Inferior parietal cortex (tissue), 1 donor: ENCODE measurements around the gene KCTD10.
"Not testable (repeated sequence)": the region's sequence is repeated elsewhere in the genome, so short reads cannot be mapped to it uniquely, and the experiment has no call there.

Experiments used
- DNase-seq: peaks from one replicate; pipeline ENCODE4 v3.0.0-alpha.2; 2016; ENCODE audit errors: extremely low spot score

KCTD10 gene

DNA sequence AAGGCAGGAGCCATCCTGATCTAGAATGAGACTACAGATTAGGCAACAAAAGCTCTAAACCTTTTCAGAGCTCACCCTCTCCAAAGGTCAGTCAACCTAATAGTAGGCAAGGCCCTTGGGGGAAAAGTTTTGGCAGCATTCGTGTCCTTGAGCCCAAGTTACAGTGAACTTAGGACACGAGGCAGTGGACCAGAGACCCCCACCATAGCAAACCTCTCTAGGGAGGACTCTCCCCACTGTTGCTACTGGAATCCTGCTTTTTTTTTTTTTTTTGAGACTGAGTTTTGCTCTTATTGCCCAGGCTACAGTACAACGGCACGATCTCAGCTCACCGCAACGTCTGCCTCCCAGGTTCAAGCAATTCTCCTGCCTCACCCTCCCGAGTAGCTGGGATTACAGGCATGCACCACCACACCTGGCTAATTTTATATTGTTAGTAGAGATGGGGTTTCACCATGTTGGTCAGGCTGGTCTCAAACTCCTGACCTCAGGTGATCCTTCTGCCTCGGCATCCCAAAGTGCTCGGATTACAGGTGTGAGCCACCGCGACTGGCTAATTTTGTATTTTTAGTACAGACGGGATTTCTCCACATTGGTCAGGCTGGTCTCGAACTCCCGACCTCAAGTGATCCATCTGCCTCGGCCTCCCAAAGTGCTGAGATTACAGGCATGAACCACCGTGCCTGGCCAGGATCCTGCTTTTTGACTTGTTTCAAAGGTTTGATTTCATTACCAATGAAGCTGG is 3.4 kb downstream of the KCTD10 start:
- not testable (repeated sequence) for DNase-seq

- DNase-seq = no peak
Measured at GRCh38 chr12:109473006-109473405, 4.1 kb downstream of the KCTD10 start.

DNA sequence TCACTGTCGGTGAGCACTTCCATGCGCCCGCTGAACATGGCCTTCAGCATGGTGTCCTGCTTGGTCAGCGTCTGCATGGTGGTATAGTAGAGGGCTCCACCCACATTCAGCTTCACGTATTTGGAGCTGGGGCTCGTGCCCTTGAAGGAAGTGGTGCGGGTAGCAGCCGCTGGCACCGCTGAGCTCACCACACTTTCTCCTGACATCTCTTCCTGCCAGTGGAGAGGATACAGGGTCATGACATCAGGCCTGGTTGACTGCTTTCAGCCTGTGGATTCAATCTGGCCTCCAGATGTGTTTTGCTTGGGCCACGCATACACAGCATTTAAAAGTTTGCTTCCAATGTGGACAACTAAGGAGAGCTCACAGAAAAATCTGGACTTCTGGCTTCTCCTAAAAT is 7.6 kb downstream of the KCTD10 start:
- no peak for DNase-seq

- DNase-seq = no peak
Measured at GRCh38 chr12:109467978-109468676, 9.0 kb downstream of the KCTD10 start.

DNA sequence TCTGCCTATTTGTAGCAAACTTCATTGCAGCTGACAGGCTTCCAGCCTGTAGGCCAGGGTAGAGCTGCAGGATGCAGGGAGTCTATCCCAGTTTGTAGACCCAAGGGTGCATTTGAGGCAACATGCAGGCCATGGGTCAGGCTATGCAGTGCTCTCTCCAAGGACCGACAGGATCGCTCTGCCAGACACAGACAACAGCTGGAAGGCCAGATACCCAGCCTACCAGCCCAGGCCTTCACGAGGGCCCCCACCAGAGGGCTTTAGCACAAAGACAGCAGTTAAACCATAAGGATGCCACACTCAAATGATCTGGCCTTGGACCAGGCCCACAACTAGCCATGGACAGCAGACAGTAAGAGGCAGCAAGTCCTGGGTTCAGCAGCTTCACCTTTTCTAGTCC is 10.3 kb downstream of the KCTD10 start:
- DNase-seq = no peak

GRCh38 chr12:109466305-109466704 is 10.8 kb downstream of the KCTD10 start:
- DNase-seq = no peak

DNA sequence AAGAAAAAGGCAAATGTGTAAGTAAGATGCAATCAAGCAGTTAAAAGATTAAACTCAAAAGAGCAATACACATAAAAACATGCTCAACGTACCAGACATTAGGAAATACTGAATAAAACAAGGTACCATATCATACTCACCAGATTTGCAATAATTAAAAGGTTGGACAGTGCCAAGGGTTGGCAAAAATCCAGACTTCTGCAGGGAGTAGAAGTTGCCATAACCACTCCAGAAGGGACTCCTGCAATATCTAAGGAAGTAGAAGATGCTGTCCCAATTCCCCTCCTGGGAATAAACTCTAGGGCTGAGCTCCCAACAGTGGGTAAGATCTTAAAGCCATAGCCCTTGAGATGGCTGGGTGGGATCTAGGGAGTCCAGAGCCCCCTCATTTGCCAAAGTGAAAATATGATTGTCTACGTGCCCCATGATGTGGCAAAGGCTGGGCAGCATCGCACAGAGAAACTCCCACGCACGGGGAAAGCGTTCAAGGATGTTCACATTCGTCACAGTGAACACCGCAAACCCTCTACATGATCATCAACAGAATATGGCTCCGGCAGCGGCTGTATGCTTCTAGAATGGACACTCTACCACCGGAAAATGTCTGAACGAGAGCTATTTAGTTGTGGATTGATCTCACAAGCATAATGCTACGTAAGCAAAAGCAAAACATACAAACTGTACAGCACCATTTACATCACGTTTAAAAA is 12.3 kb downstream of the KCTD10 start:
- no peak for DNase-seq

DNA sequence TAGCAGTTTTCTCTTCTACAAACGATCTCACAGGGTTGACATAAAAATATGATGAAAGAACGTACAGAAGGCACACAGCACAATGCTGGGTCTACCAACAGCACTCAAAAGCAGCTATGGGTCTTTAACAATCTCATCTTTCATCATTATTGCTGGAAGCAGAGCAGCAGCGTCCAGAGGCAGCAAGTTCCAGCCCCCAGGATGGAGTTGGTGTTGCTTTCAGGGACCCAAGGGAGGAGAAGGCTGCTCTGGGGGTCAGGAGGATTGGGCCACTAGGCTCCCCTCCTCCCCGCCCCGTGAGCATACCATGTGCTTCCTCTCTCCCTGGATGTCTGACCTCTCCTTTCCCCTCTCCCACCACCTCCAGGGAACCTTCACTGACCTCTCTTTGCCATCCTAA is 13.3 kb downstream of the KCTD10 start:
- DNase-seq = no peak

- DNase-seq = peak; percentile 20
Measured at GRCh38 chr12:109462868-109463692, 14.0 kb downstream of the KCTD10 start.

DNA sequence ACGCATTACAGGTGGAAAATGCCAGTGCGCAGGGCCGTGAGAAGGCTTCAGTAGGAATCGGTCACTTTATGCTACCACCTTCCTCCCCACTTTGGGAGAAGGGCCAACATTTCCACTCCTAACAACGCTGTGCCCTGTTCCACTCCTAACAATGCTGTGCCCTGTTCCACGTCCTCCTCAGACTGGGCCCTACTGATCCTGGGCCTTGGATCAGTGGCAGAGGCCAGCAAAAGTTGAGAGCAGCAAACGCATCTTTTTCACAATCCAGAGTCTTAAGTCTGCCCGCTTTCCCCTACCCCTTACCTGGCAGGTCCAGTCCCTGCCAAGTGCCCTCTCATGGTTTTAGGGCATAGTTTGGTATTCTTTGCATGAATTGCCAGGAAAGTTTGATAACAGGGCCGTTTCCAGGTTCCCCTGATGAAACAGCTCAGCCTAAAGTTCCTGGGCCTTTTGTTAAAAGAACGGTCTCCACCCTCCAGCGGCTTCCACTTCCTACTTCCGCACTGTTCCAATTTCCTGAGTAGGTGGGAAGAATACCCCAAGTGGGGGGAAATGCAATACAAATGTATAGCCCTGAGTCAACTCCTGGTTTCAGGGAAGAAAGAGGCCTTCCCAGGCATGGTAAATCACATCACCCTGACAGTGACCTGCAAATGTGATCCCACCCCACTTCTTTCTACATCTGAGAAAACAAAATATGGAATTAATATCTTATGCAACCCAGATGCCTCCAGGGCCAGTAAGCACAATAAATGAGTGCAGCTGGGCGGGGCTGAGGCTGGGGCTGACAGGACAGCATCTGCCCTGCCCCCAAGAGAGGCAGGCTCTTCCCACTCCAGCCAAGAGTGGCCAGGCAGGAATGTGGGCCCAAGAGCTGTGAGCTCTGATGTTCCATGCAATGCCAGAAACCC is 15.0 kb downstream of the KCTD10 start:
- peak; percentile 25 for DNase-seq

DNA sequence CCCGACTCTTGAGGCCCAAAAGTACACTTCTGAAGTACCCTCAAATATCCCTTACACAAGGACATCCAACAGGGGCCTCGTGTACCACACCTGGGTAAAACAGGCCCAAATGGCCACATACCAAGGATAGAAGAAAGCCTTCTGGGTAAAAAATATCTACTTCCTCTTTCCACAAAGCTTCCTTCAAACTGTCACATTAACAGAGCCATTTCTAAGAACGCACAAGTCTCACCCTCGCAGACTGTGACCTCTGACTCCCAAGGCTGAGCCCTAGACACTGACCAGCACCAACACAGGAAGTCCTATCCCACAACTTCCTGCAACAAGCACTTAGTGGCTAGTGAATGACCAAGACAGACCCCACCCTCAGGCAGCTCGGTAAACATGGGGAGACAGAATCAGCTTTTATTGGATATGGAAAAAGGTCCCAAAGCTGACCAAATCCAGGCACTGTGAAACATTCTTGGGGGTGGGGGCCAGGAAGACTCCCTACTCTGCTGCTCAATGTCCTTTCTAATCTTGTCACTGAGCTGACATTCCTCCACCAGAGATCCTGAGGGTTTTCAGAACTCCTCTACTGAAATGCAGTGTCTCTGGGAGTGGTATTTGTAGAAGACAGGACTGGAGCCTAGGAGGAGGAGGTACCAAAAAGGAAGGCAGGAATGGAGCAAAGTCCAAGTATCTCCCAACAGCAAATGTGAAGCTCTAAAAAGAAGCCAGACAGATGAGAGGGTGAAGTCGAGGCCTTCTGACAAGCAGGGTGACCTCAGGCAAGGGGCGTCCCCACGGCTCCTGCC is 15.9 kb downstream of the KCTD10 start:
- peak; percentile 37 for DNase-seq

- DNase-seq = no peak
Measured at GRCh38 chr12:109460538-109460937, 16.6 kb downstream of the KCTD10 start.

DNA sequence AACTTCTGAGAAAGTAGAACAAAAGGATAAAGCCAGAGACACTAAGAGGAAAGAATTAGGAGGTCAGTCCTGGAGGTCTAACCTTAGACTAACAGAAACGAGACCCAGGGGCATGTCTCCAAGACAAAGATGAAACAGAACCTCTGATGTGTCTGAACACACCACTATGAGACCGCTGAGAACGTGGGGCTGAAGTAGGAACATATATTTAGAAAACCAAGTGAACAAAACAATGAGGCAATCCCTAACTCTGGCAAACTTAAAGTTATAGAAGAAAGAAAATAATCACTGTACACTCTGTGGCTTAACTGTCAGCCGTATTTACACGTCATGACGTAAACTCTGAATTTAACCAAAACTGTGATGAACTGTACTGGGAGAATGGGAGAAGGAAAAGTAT is 17.9 kb downstream of the KCTD10 start:
- no peak for DNase-seq

DNA sequence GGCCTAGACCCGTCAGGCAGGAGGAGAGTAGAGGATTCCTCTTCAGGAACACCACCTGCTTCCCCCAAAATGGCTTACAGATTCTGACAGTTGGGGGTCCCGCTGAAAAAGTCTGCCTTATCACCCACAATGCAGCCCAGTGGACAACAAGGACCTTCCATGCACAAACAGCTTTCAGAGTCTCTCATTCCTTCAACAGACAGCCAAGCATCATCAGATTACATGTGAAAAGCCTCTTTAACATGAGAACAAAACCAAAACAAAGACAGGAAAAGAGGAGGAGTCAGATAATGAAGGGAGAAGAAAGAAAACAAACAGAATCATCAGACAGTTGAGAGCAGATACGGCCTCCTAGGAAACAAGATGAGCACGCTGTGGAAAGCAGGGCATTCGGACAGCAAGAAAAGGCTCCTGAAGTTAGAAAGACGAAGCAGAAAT is 18.3 kb downstream of the KCTD10 start:
- peak; percentile 25 for DNase-seq

GRCh38 chr12:109458086-109458485 is 19.0 kb downstream of the KCTD10 start:
- no peak for DNase-seq

- DNase-seq = no peak
Measured at GRCh38 chr12:109455706-109456105, 21.4 kb downstream of the KCTD10 start.

DNA sequence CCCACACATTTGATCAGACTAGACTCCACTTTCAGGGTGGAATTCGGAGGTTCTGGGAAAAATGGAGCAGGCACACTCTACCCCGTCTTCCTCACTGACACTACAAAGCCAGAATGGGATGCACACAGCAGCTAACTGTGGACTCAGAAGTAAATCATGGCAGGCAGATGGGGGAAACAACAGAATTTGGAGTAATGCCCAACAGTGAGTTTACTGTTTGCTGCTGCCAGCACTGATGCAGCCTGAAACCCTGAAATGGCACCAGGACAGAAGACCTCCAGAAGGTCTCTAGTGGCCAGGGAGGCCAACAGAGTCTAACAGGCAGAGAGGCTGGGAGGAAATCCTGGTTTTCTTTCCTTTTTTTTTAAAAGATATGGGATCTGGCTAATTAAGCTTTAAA is 24.6 kb downstream of the KCTD10 start:
- no peak for DNase-seq

GRCh38 chr12:109451400-109451799 is 25.7 kb downstream of the KCTD10 start:
- DNase-seq = no peak

- no peak for DNase-seq
Measured at GRCh38 chr12:109450980-109451379, 26.1 kb downstream of the KCTD10 start.
